Cardiac muscle cell (in vitro differentiated cells and primary cell): ENCODE measurements around the gene BDKRB2. TPM values are rescaled to one million over a fixed set of nuclear protein-coding genes. Genes with fewer than 3 reads are reported as not detected.

Source experiments
- DNase-seq, 2 donors: peaks; one replicate each; pipeline versions ENCODE4 v3.0.0 to v3.0.0-alpha.2; 2010 to 2017; ENCODE audit warnings: low read depth in 1 of 2, low spot score in 1 of 2
- H3K27ac ChIP-seq: fragments of 200-600 bp; sonication (generic); 2 replicates; pipeline ENCODE4 v1.5.1; 2016
- H3K27me3 ChIP-seq: fragments of 200-600 bp; sonication (generic); 2 replicates; pipeline ENCODE4 v1.6.0; 2016; ENCODE audit warnings: control low read depth
- H3K36me3 ChIP-seq: fragments of 200-600 bp; sonication (generic); 2 replicates; pipeline ENCODE4 v1.5.1; 2016; ENCODE audit warnings: control low read depth
- H3K4me1 ChIP-seq: fragments of 200-600 bp; sonication (generic); 2 replicates; pipeline ENCODE4 v1.8.1; 2017; ENCODE audit warnings: low read depth, mild to moderate bottlenecking, mixed run types
- H3K4me3 ChIP-seq: fragments of 200-600 bp; sonication (generic); 2 replicates; pipeline ENCODE4 v1.5.1; 2016; ENCODE audit warnings: mild to moderate bottlenecking
- H3K9me3 ChIP-seq: fragments of 200-600 bp; sonication (generic); 2 replicates; pipeline ENCODE4 v1.5.1; 2017; ENCODE audit warnings: low read depth, mild to moderate bottlenecking, control low read depth
- polyA plus RNA-seq: library from polyadenylated mRNA; unstranded; fragments of >200 nt; fragmentation: Nextera tagmentation; extraction: Ambion mirVana; gene quantifications from 2 replicates; pipeline ENCODE4 v1.2.1, GENCODE V29; 2016
- total RNA-seq: library from RNA; depleted of rRNA; stranded (reverse); fragments of >200 nt; gene quantifications from 2 replicates; pipeline ENCODE4 v1.2.3, GENCODE V29; 2016
- TF ChIP-seq, protein P1 (sequence below): IDR thresholded peaks from 2 replicates; pipeline ENCODE4 v1.5.1; 2012; ENCODE audit warnings: low read depth, mild to moderate bottlenecking, low read length

Gene BDKRB2
- total and polyA plus RNA-seq, 2 experiments from 2014 or later, result 0.45 TPM; not detected in 1

DNA sequence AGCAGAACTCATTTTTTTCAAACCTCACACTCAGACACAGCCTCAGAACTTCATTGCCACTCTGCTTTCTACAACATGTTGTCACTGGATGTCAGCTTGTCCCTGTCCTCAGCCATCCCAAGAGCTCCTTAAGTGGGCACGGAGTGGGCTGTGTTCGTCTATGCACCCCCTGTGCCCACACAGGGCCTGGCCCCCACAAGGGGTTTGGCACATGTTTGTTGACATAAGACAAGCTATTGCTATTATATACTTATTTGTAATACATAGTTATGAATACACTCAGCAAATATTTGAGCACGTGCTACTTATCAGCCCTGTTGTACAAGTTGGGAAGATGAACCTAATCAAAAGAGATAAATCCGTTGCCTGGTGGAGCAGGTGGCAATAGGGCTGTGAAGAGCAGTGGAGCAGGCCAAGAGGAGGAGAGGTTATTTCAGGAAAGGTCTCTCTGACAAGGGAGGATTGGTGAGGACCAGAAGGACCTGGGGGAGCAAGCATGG lies 47.1 kb downstream of the BDKRB2 start:
- peaks cover 7% of the 10 kb centered on the region for H3K4me1 ChIP-seq
- no peaks in the 10 kb centered on the region for H3K9me3 ChIP-seq
- no peaks in the 10 kb centered on the region for H3K36me3 ChIP-seq
- TF ChIP-seq, protein P1, sequence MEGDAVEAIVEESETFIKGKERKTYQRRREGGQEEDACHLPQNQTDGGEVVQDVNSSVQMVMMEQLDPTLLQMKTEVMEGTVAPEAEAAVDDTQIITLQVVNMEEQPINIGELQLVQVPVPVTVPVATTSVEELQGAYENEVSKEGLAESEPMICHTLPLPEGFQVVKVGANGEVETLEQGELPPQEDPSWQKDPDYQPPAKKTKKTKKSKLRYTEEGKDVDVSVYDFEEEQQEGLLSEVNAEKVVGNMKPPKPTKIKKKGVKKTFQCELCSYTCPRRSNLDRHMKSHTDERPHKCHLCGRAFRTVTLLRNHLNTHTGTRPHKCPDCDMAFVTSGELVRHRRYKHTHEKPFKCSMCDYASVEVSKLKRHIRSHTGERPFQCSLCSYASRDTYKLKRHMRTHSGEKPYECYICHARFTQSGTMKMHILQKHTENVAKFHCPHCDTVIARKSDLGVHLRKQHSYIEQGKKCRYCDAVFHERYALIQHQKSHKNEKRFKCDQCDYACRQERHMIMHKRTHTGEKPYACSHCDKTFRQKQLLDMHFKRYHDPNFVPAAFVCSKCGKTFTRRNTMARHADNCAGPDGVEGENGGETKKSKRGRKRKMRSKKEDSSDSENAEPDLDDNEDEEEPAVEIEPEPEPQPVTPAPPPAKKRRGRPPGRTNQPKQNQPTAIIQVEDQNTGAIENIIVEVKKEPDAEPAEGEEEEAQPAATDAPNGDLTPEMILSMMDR, result no peak
- DNase-seq, result no peak
- no peak overlapping the region for H3K4me3 ChIP-seq
- H3K27ac ChIP-seq, result no peak overlapping the region
- no peaks in the 10 kb centered on the region for H3K27me3 ChIP-seq

DNA sequence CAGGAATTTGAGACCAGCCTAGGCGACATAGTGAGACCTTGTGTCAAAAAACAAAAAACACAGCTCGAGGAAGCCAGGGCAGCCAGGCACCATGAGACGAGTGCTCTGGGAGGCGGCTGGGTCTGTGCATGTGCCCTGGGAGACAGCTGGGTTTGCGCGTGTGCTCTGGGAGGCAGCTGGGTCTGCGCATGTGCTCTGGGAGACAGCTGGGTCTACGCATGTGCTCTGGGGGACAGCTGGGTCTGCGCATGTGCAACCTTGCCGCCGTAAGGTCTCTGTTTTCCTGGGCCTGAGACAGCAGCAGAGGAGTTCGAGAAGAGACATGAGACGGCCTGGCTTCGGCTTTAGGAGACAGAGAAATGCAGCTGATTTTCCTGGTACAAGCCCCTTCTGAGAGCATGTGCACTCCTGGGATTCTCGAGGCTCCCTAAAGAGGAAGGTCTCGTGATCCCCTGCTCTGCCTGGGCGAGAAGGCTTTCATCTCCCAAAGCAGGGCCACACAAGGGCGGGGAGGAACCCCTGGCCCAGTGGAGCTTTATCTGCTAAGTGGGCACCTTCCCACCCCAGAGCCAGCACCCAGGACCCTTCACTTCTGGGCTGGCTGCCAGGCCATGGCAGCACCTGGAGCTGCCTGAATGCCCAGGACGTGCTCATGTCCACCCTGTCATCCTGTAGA lies 47.8 kb downstream of the BDKRB2 start:
- TF ChIP-seq, protein P1, result no peak
- DNase-seq, result no peak
- Histone ChIP-seq H3K27me3 (no peaks in the 10 kb centered on the region), H3K4me1 (peaks cover 7% of the 10 kb centered on the region), H3K9me3 (no peaks in the 10 kb centered on the region), H3K27ac (no peak overlapping the region), H3K4me3 (no peak overlapping the region), H3K36me3 (no peaks in the 10 kb centered on the region)

DNA sequence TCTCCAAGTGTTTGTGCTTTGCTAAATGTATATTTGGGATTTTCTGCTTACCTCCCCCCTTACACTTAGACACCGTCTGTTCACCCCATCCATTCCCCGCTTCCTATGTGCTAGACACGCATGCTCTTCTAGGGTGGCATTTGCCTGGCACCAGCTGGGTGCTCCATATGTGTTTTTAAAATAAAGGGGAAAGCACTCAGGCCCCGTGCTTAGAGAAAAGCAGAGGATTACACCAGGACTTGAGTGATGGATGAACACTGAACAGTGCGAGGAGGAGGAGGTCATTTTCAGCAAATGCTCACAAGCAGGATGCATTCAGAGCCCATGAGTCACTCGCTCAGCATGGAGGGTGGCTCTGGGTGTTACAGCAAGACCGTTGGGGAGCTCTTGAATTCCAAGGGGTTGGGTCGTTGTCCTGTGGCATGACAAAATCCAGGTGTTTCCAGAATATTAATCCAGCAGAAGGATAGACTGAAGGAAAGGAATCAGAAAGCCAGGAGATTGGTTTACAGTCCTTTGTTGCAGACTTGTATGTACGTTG lies 48.4 kb downstream of the BDKRB2 start:
- no peak overlapping the region for H3K27ac ChIP-seq
- H3K4me3 ChIP-seq, result no peak overlapping the region
- TF ChIP-seq, protein P1, result no peak
- H3K27me3 ChIP-seq, result no peaks in the 10 kb centered on the region
- peak in 1 of 2 donors; percentile 92 for DNase-seq
- no peaks in the 10 kb centered on the region for H3K36me3 ChIP-seq
- no peaks in the 10 kb centered on the region for H3K9me3 ChIP-seq
- H3K4me1 ChIP-seq, result peaks cover 7% of the 10 kb centered on the region

DNA sequence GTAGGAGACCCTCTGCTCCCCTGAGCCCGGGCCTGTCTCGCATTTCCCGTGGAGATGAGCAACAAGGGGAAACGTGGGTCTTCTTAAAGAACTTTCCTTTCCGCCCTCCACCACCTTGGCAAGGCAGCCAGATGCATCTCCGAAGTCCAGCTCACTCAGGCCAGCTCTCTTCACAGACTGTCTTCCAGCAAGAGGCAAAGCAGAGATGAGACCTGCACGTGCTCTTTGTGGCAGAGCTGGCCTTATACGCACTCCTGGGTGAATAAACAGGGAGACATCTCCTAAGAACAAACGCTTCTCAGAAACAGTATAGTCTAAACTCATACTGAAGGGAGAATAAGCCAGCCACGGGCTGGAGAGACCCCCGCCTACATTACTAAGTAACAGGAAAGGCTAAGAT lies 50.0 kb downstream of the BDKRB2 start:
- no peak overlapping the region for H3K4me3 ChIP-seq
- TF ChIP-seq, protein P1, result no peak
- no peaks in the 10 kb centered on the region for H3K27me3 ChIP-seq
- DNase-seq, result no peak
- peaks cover 7% of the 10 kb centered on the region for H3K4me1 ChIP-seq
- peaks cover 3% of the 10 kb centered on the region for H3K9me3 ChIP-seq
- H3K36me3 ChIP-seq, result no peaks in the 10 kb centered on the region
- no peak overlapping the region for H3K27ac ChIP-seq

DNA sequence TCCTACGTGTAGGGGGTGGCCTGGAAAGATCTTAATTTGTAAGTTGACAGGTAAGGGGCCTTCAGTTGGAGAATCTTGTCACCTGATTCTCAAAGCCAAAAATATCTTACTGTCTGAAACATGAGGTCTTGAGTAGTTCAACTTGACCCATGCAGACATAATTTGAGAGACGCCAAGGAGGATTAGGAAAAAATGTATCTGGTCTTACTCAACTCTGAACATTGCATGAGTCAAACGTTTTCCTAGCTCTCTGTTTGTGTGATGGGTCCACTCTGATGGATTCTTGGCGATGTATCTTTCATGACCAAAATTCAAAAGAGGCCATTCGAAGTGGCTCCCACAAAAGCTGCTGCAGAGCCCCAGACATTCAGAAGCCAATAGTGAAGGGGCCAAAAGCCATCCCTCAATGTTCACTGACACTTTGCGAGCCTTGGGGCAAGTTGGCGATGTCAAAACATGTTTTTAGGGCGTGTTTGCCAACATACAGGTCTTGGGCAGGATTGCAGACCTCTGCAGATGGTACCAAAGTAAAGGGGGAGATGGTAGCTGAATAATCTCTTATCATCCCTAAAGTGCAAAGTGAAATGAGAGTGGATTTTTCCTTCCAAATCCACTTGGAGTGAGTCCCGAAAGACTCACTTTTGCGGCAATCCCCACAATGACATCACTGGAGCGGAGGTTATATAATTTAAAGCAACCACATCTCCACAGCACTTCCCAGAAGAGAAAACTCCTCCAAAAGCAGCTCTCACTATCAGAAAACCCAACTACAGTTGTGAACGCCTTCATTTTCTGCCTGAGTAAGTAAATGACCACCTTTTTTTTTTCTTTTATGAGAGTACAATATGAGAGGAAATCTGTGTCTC lies 51.1 kb downstream of the BDKRB2 start, which contains the start of gene BDKRB1:
Gene BDKRB1 (plus strand): TSS at position 710 of the 866 bp plus-strand sequence. CDS start 7,473 bp downstream, outside the sequence.
- H3K4me1 ChIP-seq, result peaks cover 7% of the 10 kb centered on the region

More for the DNA sequence above, 51.1 kb downstream of the BDKRB2 start, which contains the start of gene BDKRB1:
- H3K4me3 ChIP-seq, result no peak within 1 kb of the TSS
- TF ChIP-seq, protein P1, result no peak
- H3K36me3 ChIP-seq, result no peaks in the 10 kb centered on the region
- peaks cover 3% of the 10 kb centered on the region for H3K9me3 ChIP-seq
- DNase-seq, result peak in 1 of 2 donors; percentile 87
- H3K27ac ChIP-seq, result no peak within 1 kb of the TSS
- H3K27me3 ChIP-seq, result no peaks in the 10 kb centered on the region
